HG02870 (cell line): ENCODE results near the gene SOX10.

Experiments
- ATAC-seq: cut with Tn5 transposase; IDR thresholded peaks from one replicate; pipeline ENCODE4 v1.9.1; 2021; ENCODE audit warnings: mild to moderate bottlenecking, moderate library complexity; ENCODE audit not compliant: unreplicated experiment

Gene SOX10

GRCh38 chr22:37983860-37984791 lies at the start of gene SOX10:
Gene SOX10 (minus strand): TSS chr22:37984555. CDS start chr22:37983784, 771 bp downstream.
- no peak for ATAC-seq

GRCh38 chr22:38033522-38034277 lies 49.3 kb upstream of the SOX10 start:
- ATAC-seq: no peak

- ATAC-seq: no peak
These were observed 48.5 kb upstream of the SOX10 start for GRCh38 chr22:38032681-38033521.

- ATAC-seq: no peak
These were observed 47.1 kb upstream of the SOX10 start for GRCh38 chr22:38031491-38031890.

GRCh38 chr22:38030311-38031133 lies 46.2 kb upstream of the SOX10 start:
- ATAC-seq: no peak

GRCh38 chr22:38029901-38030300 lies 45.5 kb upstream of the SOX10 start:
- ATAC-seq: no peak

GRCh38 chr22:38029370-38029769 lies 45.0 kb upstream of the SOX10 start:
- ATAC-seq: no peak

- no peak for ATAC-seq
These were observed 44.2 kb upstream of the SOX10 start for GRCh38 chr22:38028344-38029130.

GRCh38 chr22:38027487-38027886 lies 43.1 kb upstream of the SOX10 start:
- ATAC-seq: no peak

- ATAC-seq: no peak
These were observed 42.1 kb upstream of the SOX10 start for GRCh38 chr22:38026130-38027111.

GRCh38 chr22:38025514-38025913 lies 41.2 kb upstream of the SOX10 start:
- no peak for ATAC-seq

- no peak for ATAC-seq
These were observed 38.7 kb upstream of the SOX10 start for GRCh38 chr22:38023045-38023444.

- no peak for ATAC-seq
These were observed 36.9 kb upstream of the SOX10 start for GRCh38 chr22:38021206-38021605.

GRCh38 chr22:38018938-38019827 lies 34.8 kb upstream of the SOX10 start:
- no peak for ATAC-seq

GRCh38 chr22:38017939-38018885 lies 33.9 kb upstream of the SOX10 start:
- no peak for ATAC-seq

GRCh38 chr22:38017272-38017920 lies 33.0 kb upstream of the SOX10 start:
- no peak for ATAC-seq
